Mesendoderm (in vitro differentiated cells): ENCODE data around the gene NRXN3.

Experiments used
- DNase-seq: peaks from one replicate; pipeline ENCODE4 v3.0.0; 2013
- H2AK5ac ChIP-seq: 2 replicates; pipeline ENCODE4 v1.6.1; 2013; ENCODE audit warnings: low read length, inconsistent platforms
- H2BK120ac ChIP-seq: 2 replicates; pipeline ENCODE4 v1.6.1; 2013; ENCODE audit warnings: low read depth, mild to moderate bottlenecking, low read length, moderate library complexity, mixed read lengths
- H2BK15ac ChIP-seq: replicated peaks from 2 replicates; pipeline ENCODE4 v1.6.1; 2013; ENCODE audit warnings: low read depth, mild to moderate bottlenecking, moderate library complexity
- H2BK5ac ChIP-seq: 2 replicates; pipeline ENCODE4 v1.6.1; 2013; ENCODE audit warnings: low read length, inconsistent platforms
- H3K18ac ChIP-seq: 2 replicates; pipeline ENCODE4 v1.6.1; 2013; ENCODE audit warnings: mild to moderate bottlenecking, low read length, mixed read lengths
- H3K23ac ChIP-seq: one replicate; pipeline ENCODE4 v1.6.1; 2013; ENCODE audit warnings: low read length
- H3K27ac ChIP-seq: 2 replicates; pipeline ENCODE4 v1.5.1; 2013; ENCODE audit warnings: low read depth, mild to moderate bottlenecking, inconsistent platforms, low read length, moderate library complexity
- H3K27me3 ChIP-seq: 2 replicates; pipeline ENCODE4 v1.6.1; 2013; ENCODE audit warnings: low read length, control low read depth, mild to moderate bottlenecking, inconsistent platforms; ENCODE audit not compliant: insufficient read depth, poor library complexity
- H3K36me3 ChIP-seq: 2 replicates; pipeline ENCODE4 v1.6.1; 2013; ENCODE audit warnings: low read length, inconsistent platforms; ENCODE audit not compliant: control insufficient read depth, insufficient read depth
- H3K4ac ChIP-seq: one replicate; pipeline ENCODE4 v1.6.1; 2013; ENCODE audit warnings: low read depth, mild to moderate bottlenecking, low read length, moderate library complexity
- H3K4me1 ChIP-seq: 2 replicates; pipeline ENCODE4 v1.6.1; 2013; ENCODE audit warnings: low read depth, low read length, inconsistent platforms; ENCODE audit not compliant: control insufficient read depth
- H3K4me2 ChIP-seq: 2 replicates; pipeline ENCODE4 v1.6.1; 2013; ENCODE audit warnings: low read length
- H3K4me3 ChIP-seq: 2 replicates; pipeline ENCODE4 v1.5.1; 2013; ENCODE audit warnings: mild to moderate bottlenecking, low read length
- H3K56ac ChIP-seq: one replicate; pipeline ENCODE4 v1.6.1; 2013; ENCODE audit warnings: low read length
- H3K79me1 ChIP-seq: 2 replicates; pipeline ENCODE4 v1.6.1; 2013; ENCODE audit warnings: low read length, inconsistent platforms
- H3K79me2 ChIP-seq: 2 replicates; pipeline ENCODE4 v1.6.1; 2013; ENCODE audit warnings: mild to moderate bottlenecking, low read length; ENCODE audit not compliant: control insufficient read depth, insufficient read depth
- H3K9ac ChIP-seq: 2 replicates; pipeline ENCODE4 v1.6.1; 2013; ENCODE audit warnings: low read length, inconsistent platforms
- H4K5ac ChIP-seq: one replicate; pipeline ENCODE4 v1.6.1; 2013; ENCODE audit warnings: low read length
- H4K8ac ChIP-seq: one replicate; pipeline ENCODE4 v1.6.1; 2013; ENCODE audit warnings: low read depth, mild to moderate bottlenecking, control low read depth, low read length, moderate library complexity
- WGBS: extraction: QIAGEN DNeasy Blood & Tissue Kit; methylation state at CpG from one replicate; pipeline ENCODE4 v1.1.7; 2013; ENCODE audit warnings: low lambda C conversion rate, missing lambda C conversion rate; ENCODE audit not compliant: insufficient coverage; ENCODE audit errors: extremely low coverage; 5-methylcytosine and 5-hydroxymethylcytosine counted together

Gene NRXN3

GRCh38 chr14:79583738-79584408 lies 1413.7 kb downstream of the NRXN3 start:
- Histone ChIP-seq H2BK15ac (no peak overlapping the region), H3K9ac (no peak overlapping the region), H3K27me3 (no peaks in the 10 kb centered on the region), H3K79me2 (no peaks in the 10 kb centered on the region), H3K4me3 (no peak overlapping the region), H3K79me1 (no peaks in the 10 kb centered on the region), H4K8ac (no peak overlapping the region), H3K4me2 (no peak overlapping the region), H2BK120ac (no peak overlapping the region), H3K18ac (no peak overlapping the region), H3K23ac (no peak overlapping the region), H4K5ac (no peak overlapping the region), H3K56ac (no peak overlapping the region), H2BK5ac (no peak overlapping the region), H3K4ac (no peak overlapping the region), H3K27ac (no peak overlapping the region), H2AK5ac (no peak overlapping the region), H3K36me3 (no peaks in the 10 kb centered on the region), H3K4me1 (peaks cover 2% of the 10 kb centered on the region)
- WGBS: no CpG with 5 or more reads among the region's 4 CpGs
- DNase-seq: no peak

DNA sequence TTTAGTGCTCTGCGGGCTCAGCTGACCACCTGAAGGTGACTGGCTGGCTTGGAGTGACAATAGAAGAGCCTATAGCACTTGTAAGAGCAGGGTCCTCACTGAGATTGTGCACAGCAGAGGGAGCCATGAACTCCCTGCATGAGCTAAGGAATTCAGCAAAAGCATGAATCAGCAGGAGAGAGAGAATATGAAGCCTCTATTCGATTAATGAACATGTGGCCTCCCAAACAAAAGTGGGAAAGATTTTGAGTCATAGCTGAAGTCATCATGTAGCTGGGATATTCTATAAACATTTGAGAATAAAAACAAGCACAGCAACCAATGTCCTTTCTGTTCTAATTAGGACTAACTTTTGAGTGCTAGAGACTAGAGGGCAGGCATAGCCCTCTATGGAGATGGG lies 1414.5 kb downstream of the NRXN3 start:
- no peak overlapping the region for H3K4me3 ChIP-seq
- H3K23ac ChIP-seq: no peak overlapping the region
- peak; percentile 56 for DNase-seq
- no peaks in the 10 kb centered on the region for H3K27me3 ChIP-seq
- no peak overlapping the region for H2BK120ac ChIP-seq
- H2AK5ac ChIP-seq: no peak overlapping the region
- H4K5ac ChIP-seq: no peak overlapping the region
- peaks cover 2% of the 10 kb centered on the region for H3K4me1 ChIP-seq
- no peaks in the 10 kb centered on the region for H3K79me2 ChIP-seq
- no peak overlapping the region for H3K4ac ChIP-seq
- H3K18ac ChIP-seq: peak overlapping the region; percentile 68
- no peaks in the 10 kb centered on the region for H3K79me1 ChIP-seq
- WGBS: no CpG with 5 or more reads among the region's 2 CpGs
- no peaks in the 10 kb centered on the region for H3K36me3 ChIP-seq
- H4K8ac ChIP-seq: no peak overlapping the region
- no peak overlapping the region for H3K9ac ChIP-seq
- no peak overlapping the region for H3K56ac ChIP-seq
- no peak overlapping the region for H3K27ac ChIP-seq
- H3K4me2 ChIP-seq: no peak overlapping the region
- no peak overlapping the region for H2BK15ac ChIP-seq
- H2BK5ac ChIP-seq: no peak overlapping the region

- H2BK15ac ChIP-seq: no peak overlapping the region
- H3K4ac ChIP-seq: no peak overlapping the region
- peak overlapping the region; percentile 74 for H2AK5ac ChIP-seq
- H3K79me2 ChIP-seq: no peaks in the 10 kb centered on the region
- H3K18ac ChIP-seq: no peak overlapping the region
- H3K79me1 ChIP-seq: no peaks in the 10 kb centered on the region
- DNase-seq: peak; percentile 40
- no peak overlapping the region for H4K5ac ChIP-seq
- no peaks in the 10 kb centered on the region for H3K27me3 ChIP-seq
- H3K27ac ChIP-seq: no peak overlapping the region
- H3K56ac ChIP-seq: no peak overlapping the region
- H4K8ac ChIP-seq: no peak overlapping the region
- H2BK5ac ChIP-seq: no peak overlapping the region
- no peak overlapping the region for H2BK120ac ChIP-seq
- no peaks in the 10 kb centered on the region for H3K36me3 ChIP-seq
- H3K9ac ChIP-seq: no peak overlapping the region
- H3K4me2 ChIP-seq: no peak overlapping the region
- peaks cover 2% of the 10 kb centered on the region for H3K4me1 ChIP-seq
- H3K23ac ChIP-seq: no peak overlapping the region
- H3K4me3 ChIP-seq: no peak overlapping the region
- no CpG with 5 or more reads among the region's 4 CpGs for WGBS
Measured at GRCh38 chr14:79585845-79586244, 1415.7 kb downstream of the NRXN3 start.

- no peak overlapping the region for H3K4me2 ChIP-seq
- H3K36me3 ChIP-seq: no peaks in the 10 kb centered on the region
- no peak overlapping the region for H3K9ac ChIP-seq
- no peak overlapping the region for H3K4me3 ChIP-seq
- no peak overlapping the region for H2BK15ac ChIP-seq
- H3K56ac ChIP-seq: no peak overlapping the region
- H3K79me2 ChIP-seq: no peaks in the 10 kb centered on the region
- WGBS: no CpG with 5 or more reads among the region's 5 CpGs
- H3K4ac ChIP-seq: no peak overlapping the region
- H2BK120ac ChIP-seq: no peak overlapping the region
- no peaks in the 10 kb centered on the region for H3K27me3 ChIP-seq
- peaks cover 2% of the 10 kb centered on the region for H3K4me1 ChIP-seq
- no peak overlapping the region for H3K18ac ChIP-seq
- no peak for DNase-seq
- H4K8ac ChIP-seq: no peak overlapping the region
- H3K27ac ChIP-seq: no peak overlapping the region
- H2AK5ac ChIP-seq: no peak overlapping the region
- H4K5ac ChIP-seq: no peak overlapping the region
- H2BK5ac ChIP-seq: no peak overlapping the region
- H3K79me1 ChIP-seq: no peaks in the 10 kb centered on the region
- no peak overlapping the region for H3K23ac ChIP-seq
Measured at GRCh38 chr14:79586416-79586815, 1416.2 kb downstream of the NRXN3 start.

- Histone ChIP-seq H2BK15ac (no peak overlapping the region), H3K4me2 (no peak overlapping the region), H3K23ac (no peak overlapping the region), H3K79me1 (no peaks in the 10 kb centered on the region), H3K4me1 (peaks cover 2% of the 10 kb centered on the region), H2BK5ac (no peak overlapping the region), H3K27ac (no peak overlapping the region), H3K4me3 (no peak overlapping the region), H3K27me3 (no peaks in the 10 kb centered on the region), H2AK5ac (no peak overlapping the region), H4K5ac (no peak overlapping the region), H4K8ac (no peak overlapping the region), H3K36me3 (no peaks in the 10 kb centered on the region), H3K4ac (no peak overlapping the region), H3K18ac (no peak overlapping the region), H3K79me2 (no peaks in the 10 kb centered on the region), H2BK120ac (no peak overlapping the region), H3K56ac (no peak overlapping the region), H3K9ac (no peak overlapping the region)
- WGBS: no CpG with 5 or more reads among the region's 7 CpGs
- no peak for DNase-seq
Measured at GRCh38 chr14:79586989-79587598, 1416.9 kb downstream of the NRXN3 start.

DNA sequence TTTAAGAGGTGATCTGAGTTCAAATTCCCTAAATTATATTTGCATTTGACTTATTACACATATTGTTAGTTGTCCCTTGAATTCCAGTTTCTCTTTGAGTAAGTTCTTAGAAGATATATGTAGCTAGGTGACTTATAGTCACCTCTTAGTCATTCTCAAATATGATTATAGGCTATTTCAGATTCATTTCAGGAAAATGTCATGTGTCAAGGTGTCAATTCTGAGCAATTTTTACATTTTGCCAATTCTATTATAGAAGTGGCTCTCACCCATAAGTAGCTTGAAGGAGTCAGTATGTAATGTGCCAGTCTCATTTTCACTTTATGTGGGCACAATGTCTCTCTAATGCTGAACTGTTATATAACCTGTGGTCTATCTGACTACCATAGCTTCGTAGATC lies 1417.7 kb downstream of the NRXN3 start:
- Histone ChIP-seq H2BK5ac (no peak overlapping the region), H3K9ac (no peak overlapping the region), H3K4ac (no peak overlapping the region), H3K27ac (no peak overlapping the region), H2BK15ac (no peak overlapping the region), H2AK5ac (no peak overlapping the region), H2BK120ac (no peak overlapping the region), H3K18ac (no peak overlapping the region), H3K27me3 (no peaks in the 10 kb centered on the region), H4K5ac (no peak overlapping the region), H3K4me1 (peaks cover 2% of the 10 kb centered on the region), H3K36me3 (no peaks in the 10 kb centered on the region), H4K8ac (no peak overlapping the region), H3K4me3 (no peak overlapping the region), H3K79me2 (no peaks in the 10 kb centered on the region), H3K56ac (no peak overlapping the region), H3K79me1 (no peaks in the 10 kb centered on the region), H3K4me2 (no peak overlapping the region), H3K23ac (no peak overlapping the region)
- DNase-seq: no peak
- WGBS: no CpG with 5 or more reads among the region's 1 CpG
